ENCODE data around the gene ZNF296.

DNA sequence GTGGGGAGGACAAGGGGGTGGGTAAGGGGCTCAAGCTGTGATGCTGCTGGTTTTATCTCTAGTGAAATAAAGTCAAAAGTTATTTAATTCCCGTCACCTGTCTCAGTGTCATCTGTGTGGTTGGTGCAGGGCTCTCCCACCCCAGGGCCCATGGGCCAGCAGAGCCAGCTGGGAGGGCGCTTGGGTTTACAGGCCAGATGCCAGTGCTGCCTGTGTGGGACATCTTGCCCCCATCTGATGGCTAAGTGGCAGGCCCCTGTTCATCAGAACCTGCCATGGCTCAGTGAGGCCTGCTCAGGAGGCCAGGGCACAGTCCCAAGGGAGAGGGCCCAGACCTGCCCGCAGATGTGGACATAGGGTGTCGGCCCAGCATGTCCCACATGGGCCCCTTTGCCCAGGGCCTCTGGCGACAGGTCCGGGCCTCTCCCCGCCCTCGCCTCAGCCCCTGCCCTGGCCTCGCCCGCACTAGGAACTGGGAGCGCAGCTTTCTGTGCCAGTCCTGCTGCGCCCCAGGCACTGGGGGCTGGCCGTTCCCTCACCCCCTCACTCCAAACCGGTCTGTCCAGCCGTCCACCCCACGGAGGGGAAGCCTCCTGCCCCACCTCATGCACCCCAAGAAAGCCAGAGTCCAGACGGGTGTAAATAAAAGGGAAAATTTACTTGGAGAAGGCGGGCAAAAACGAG lies 5.3 kb downstream of the ZNF296 start:
- TF ChIP-seq POLR2AphosphoS5 (IDR thresholded peaks at IDR 0.05; ENCODE audit: low read depth, low read length): peak; percentile 49; the same call in 1 of the 2 replicates
- no peak for TF ChIP-seq POLR2A (IDR thresholded peaks at IDR 0.05; ENCODE audit: low read depth, low read length)

Data from GM12892 (cell line).